NCI-H82 (cell line): Measurements from ENCODE around the gene CNMD.
"Not testable (repeated sequence)": the region's sequence is repeated elsewhere in the genome, so short reads cannot be mapped to it uniquely, and the experiment has no call there.

Experiments
- DNase-seq: peaks from one replicate; lab custom pipeline; 2025; lab: John Stamatoyannopoulos, UW

Gene CNMD

DNA sequence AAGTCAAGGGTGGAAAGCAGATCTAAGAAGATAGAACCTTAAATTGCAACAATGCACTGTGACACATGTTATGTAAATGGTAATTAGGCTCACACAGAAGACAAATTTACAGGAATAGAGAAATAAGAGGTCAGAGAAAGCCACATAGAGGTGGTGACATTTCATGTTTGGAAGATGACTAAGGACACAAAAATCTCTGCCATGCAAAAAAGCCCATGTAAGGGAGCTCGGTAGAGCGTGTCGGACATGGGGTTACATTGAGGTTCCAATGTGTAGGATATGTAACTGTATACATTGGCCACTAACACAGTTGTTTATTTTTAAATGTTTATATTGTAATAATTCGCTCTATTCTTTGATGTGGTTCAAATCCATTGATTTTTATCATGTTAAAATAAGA is 53.2 kb downstream of the CNMD start:
- DNase-seq, result no peak

DNA sequence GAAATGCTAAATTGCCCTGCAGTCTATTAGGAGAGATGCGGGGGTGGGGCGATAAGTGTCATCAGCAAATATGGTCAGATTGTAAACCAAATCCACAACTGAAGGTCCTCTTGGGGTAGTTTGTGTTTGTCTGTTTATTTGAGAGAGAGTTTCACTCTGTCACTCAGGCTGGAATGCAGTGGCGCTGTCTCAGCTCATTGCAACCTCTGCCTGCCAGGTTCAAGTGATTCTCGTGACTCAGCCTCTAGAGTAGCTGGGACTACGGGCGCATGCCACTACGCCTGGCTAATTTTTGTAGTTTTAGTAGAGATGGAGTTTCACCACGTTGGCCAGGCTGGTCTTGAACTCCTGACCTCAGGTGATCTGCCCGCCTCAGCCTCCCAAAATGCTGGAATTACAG is 53.8 kb downstream of the CNMD start:
- DNase-seq, result not testable (repeated sequence)

DNA sequence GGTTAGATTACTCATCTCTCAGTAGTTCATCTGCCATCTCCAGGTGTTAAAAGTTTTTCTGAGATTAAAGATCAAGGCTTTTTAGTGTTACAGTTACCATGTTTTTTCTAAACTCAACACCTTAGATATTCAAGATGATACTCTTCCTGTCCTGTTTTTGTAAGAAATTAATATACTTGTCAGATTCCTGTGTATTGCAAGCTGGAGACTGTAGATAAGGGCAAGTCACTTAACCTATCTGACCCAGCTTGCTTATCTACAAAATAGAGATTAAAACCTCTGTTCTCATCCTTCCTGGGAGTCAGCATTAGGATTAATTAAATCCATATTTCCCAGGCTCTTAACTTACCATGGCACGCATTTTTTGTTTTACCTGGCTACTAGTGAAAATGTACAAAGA is 61.8 kb downstream of the CNMD start:
- DNase-seq, result no peak

DNA sequence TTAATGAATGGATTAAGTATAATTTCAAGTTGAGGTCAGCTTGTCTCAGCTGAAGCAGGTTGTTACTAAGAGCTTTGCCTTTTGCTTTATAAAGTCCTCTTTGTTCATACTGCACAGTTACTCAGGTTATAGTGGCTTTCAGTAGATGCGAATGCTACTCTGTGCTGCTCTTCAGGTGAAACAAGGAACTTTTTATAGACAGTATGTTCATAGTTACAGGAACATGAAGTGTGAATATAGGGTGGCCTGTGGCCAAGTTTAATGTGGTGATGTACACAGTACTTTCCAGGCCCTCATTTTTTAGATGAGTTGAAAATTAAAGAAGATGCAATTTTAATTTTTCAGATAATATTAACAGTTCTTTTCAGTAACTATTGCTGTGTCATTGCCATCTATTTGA is 66.2 kb downstream of the CNMD start:
- DNase-seq, result no peak

DNA sequence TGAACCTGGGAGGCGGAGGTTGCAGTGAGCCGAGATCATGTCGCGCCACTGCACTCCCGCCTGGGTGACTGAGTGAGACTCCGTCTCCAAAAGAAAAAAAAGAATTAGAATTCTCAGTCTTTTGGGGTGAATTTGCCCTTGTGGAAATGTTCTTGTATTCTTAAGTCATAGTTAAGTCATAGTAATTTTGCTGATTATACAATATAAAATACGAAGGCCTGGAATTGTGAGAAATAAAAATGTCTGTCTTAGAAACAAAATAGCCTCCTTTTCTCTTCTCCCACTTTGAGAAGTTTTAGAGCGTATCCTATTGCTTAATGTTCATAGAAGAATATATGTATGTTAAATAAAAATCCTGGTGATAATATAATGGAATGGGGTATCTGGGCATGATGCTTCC is 68.9 kb downstream of the CNMD start:
- DNase-seq, result no peak

DNA sequence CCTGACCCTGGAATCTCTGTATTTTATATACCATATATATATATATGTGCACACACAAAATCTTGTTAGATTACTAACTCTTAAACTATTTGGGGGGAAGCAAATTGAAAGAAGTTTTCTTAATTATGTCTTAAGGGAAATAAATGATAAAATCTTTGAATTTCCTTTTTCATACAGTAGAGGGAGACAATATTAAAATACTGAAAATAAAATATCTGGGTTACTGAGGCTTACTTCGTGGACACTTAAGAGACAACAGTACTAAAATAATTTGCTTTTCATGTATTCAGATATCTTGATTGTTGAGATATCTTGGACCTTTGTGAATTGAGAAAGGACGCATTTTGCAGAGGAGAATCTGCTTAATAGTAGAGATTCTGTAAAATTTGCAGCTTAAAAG is 69.9 kb downstream of the CNMD start:
- no peak for DNase-seq

DNA sequence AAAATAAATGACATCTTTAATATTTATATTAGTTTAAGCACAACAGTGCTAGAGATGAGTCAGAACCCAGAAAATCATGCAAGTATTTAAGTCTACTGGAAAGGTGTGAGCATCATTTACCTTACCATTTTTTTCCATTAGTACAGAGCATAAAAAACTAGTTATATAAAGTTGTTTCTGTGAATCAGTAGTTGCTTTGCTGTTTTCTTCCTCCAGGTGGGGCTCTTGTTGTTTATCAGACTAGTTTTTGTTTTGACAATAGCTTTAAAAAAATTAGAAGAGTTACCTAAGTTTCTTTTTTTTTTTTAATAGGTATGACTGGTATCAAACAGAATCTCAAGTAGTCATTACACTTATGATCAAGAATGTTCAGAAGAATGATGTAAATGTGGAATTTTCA is 74.3 kb downstream of the CNMD start:
- peak; percentile 48 for DNase-seq

DNA sequence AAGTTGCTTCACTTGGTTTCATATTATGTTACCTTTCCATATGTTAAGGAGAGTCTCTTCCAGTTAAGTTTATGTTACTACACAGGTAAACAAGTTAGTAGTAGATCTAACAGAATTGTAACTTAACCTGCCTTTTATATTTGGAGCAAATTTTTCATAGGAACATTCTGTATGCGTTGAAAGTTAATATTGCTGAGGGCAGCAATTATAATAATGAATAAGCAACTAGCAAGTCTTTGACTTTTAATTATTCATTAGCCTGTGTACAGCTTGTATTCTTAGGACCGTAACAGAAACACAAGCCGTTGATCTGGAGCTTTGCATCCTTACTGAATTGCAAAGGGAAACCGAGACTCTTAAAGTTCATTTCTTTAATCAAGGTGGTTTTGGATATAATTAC is 75.3 kb downstream of the CNMD start:
- no peak for DNase-seq

DNA sequence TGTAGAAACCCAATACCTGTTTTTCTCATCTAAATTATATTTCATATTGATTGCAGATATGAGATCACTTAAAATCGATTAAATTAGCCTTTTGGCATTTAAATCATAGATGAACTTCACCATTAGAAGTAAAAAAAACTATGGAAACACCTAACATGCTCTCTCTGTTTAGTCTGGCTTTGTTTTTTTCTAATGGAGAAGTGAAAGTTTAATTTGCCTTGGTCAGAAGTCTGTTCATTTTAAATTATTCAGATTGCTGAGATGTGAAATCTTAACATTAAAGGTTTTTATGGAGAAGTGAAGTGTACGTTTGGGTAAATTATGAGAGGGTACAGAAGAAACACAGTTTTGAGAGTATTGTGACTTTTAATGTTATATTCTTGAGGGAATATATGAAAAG is 80.3 kb downstream of the CNMD start:
- DNase-seq, result no peak
